Measurements from ENCODE around the gene CCDC148.

GRCh38 chr2:158393886-158394285, 62.7 kb downstream of the CCDC148 start:
- no peak for TF ChIP-seq YY1 (IDR thresholded peaks at IDR 0.05; ENCODE audit: insufficient read depth, insufficient read length)
- no peak for TF ChIP-seq SUZ12 (IDR thresholded peaks at IDR 0.05; ENCODE audit: extremely low read depth, insufficient read depth, insufficient read length)
- TF ChIP-seq ZNF274 (IDR thresholded peaks at IDR 0.05; ENCODE audit: low read depth, low read length) = no peak
